ENCODE results near the gene HSFX3. TPM values are rescaled to one million over a fixed set of nuclear protein-coding genes. Genes with fewer than 3 reads are reported as not detected.

Gene HSFX3
- not detected in 2 replicates for total RNA-seq

DNA sequence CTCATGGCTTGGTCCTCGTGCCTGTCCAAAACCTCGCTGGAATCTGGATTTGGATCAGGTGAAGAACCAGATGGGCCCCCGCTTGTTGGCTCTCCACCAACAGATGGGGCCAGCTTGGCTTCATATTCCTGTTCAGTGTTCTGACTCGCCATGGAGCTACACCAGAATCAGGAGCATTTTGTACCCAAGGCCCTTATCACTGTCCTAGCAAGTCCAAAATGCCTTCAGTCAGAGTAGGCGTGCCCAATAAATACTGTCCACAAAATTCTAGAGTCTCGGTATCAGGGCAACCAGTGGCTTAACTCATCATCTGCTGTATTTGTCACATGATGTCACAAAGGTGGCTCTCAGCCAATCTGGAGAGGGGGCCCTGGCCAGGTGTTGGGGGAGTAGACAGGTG is at the start of gene HSFX3:
HSFX3 (minus strand) TSS at position 224 of the 400 bp plus-strand sequence; CDS start at position 152, 72 bp downstream.

GRCh38 chrX:149595214-149595613 is 45.5 kb upstream of the HSFX3 start, which contains the start of gene HSFX2:
Gene HSFX2, minus strand, starts transcription at chrX:149595314. Its CDS starts 614 bp downstream, at chrX:149594700.

GRCh38 chrX:149587359-149587758 is 37.6 kb upstream of the HSFX3 start, which contains the start of gene MAGEA9B:
Gene MAGEA9B, minus strand, starts transcription at chrX:149587459. Its CDS starts 4,280 bp downstream, at chrX:149583179.

DNA sequence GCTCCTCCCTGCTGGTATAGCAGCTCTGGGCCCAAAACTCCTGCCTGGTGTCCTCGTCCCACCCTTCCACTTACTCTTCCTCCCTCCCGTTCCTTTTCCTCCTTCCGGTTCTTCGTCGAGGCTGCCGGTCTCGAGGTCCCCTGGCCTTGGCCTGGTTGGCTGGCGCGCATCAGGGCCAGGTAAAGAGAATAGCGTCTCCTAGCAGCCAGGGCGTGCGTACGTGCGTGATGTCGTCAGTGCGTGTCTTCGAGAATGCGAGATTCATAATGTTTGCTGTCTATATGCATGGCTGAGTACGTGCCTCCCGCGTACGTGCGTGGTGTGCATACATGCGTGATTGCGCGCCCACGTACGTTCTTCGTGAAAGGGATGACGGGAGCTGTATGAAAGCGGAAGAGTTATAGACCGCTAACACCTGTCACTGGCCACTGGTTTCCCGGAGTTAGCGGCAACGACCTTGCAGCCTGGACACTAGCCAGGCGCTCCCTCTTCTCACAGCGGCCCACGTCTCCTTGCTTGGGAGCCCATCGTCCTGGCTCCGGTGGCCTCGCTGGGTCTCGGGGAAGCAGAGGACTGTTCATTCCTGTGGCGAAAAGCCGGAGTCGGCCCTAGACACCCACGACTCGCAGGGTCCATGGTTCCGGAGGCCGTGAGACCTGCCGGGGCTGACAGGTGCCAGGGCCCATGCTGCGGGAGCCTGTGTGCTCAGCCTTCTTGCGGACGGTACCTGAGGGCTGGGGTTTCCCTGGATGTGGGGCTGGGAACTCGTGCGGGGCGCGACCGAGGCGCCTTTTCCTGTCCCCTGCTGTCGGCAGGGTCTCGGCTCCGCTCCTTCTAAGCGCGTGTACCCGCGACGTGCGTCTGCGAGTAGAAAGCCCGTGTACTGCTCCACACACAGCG is 8.9 kb downstream of the HSFX3 start, which contains the start of gene EOLA1:
EOLA1 (plus strand) TSS at position 392 of the 900 bp plus-strand sequence. CDS start 4,619 bp downstream, outside the sequence.

GRCh38 chrX:149504915-149505651 is 44.6 kb downstream of the HSFX3 start, which contains the start of gene IDS:
Gene IDS, minus strand, starts transcription at chrX:149505306. Its CDS starts 169 bp downstream, at chrX:149505137.

Other genes with a start within 250 kb of the HSFX3 start
- gene IDS, start 44.6 kb downstream of the HSFX3 start, total RNA-seq: 19.8 and 26.0 TPM in 2 replicates
- gene EOLA1, start 8.9 kb downstream of the HSFX3 start, total RNA-seq: 16.9 and 17.8 TPM in 2 replicates
- gene MAGEA9B, start 37.5 kb upstream of the HSFX3 start, total RNA-seq: not detected in 2 replicates
- 0.21 TPM in 1 of 2 replicates, not detected in the other for gene HSFX2, start 45.4 kb upstream of the HSFX3 start, total RNA-seq
- 17.4 and 23.0 TPM in 2 replicates for gene TMEM185A, start 81.9 kb upstream of the HSFX3 start, total RNA-seq
- gene MAGEA11, start 162.1 kb upstream of the HSFX3 start, total RNA-seq: not detected in 2 replicates
- gene HSFX1, start 224.1 kb upstream of the HSFX3 start, total RNA-seq: 0.34 and 0.93 TPM in 2 replicates
- not detected in 2 replicates for gene MAGEA9, start 232.0 kb upstream of the HSFX3 start, total RNA-seq